Hepatocyte (in vitro differentiated cells): Measurements from ENCODE around the gene MAGI2.

ENCODE experiments used
- CTCF ChIP-seq: fragments of 200-600 bp; sonication (generic); IDR thresholded peaks from 2 replicates; pipeline ENCODE4 v1.5.1; 2016; ENCODE audit warnings: antibody characterized with exemption, mild to moderate bottlenecking; ENCODE audit not compliant: poor library complexity
- EZH2 ChIP-seq: fragments of 200-600 bp; sonication (generic); IDR thresholded peaks from 2 replicates; pipeline ENCODE4 v1.6.1; 2016; ENCODE audit warnings: antibody characterized with exemption, mild to moderate bottlenecking, borderline replicate concordance

- TF ChIP-seq CTCF (no peak), EZH2 (no peak)
Observed at GRCh38 chr7:79340212-79340611, 113.3 kb downstream of the MAGI2 start.
